H1 (cell line): ENCODE measurements around the gene DOCK3. TPM values are rescaled to one million over a fixed set of nuclear protein-coding genes. Genes with fewer than 3 reads are reported as not detected.

ENCODE experiments used
- CTCF ChIA-PET: fragments of 300-600 bp; sonication (Branson Sonifier 250); formaldehyde crosslinking; loops from one replicate; lab custom pipeline; 2021; ENCODE audit not compliant: partially characterized antibody; lab: Charles Lee
- POLR2A ChIA-PET: fragments of 300-600 bp; sonication (Branson Sonifier 250); formaldehyde crosslinking; loops from one replicate; lab custom pipeline; 2021; ENCODE audit warnings: inconsistent platforms; ENCODE audit not compliant: partially characterized antibody; lab: Charles Lee
- DNase-seq, 2 experiments: peaks; one replicate each; pipeline versions ENCODE4 v3.0.0 to v3.0.0-alpha.2; 2010 to 2022; ENCODE audit warnings: low spot score in 2 of 2, low read depth in 1 of 2, mixed read lengths in 1 of 2
- FAIRE-seq: peaks from 2 replicates; lab custom pipeline; 2011; peaks lifted over from hg19 to GRCh38; lab: Jason Lieb, UNC
- H2AFZ ChIP-seq: 2 replicates; pipeline ENCODE4 v1.8.1; 2012; ENCODE audit warnings: low read length, inconsistent platforms
- H2AK5ac ChIP-seq: 2 replicates; pipeline ENCODE4 v1.6.1; 2013; ENCODE audit warnings: low read depth, low read length
- H2BK120ac ChIP-seq: replicated peaks from 2 replicates; pipeline ENCODE3; 2013; ENCODE audit warnings: low read depth, low read length, inconsistent platforms
- H2BK12ac ChIP-seq: 2 replicates; pipeline ENCODE4 v1.6.1; 2013; ENCODE audit warnings: low read depth, low read length
- H2BK15ac ChIP-seq: 2 replicates; pipeline ENCODE4 v1.6.1; 2013; ENCODE audit warnings: low read length
- H2BK20ac ChIP-seq: 2 replicates; pipeline ENCODE4 v1.6.1; 2013; ENCODE audit warnings: low read length
- H2BK5ac ChIP-seq: 2 replicates; pipeline ENCODE4 v1.6.1; 2013; ENCODE audit warnings: low read depth, low read length
- H3K14ac ChIP-seq: 2 replicates; pipeline ENCODE4 v1.6.1; 2013; ENCODE audit warnings: inconsistent platforms; ENCODE audit not compliant: insufficient read length
- H3K18ac ChIP-seq: 2 replicates; pipeline ENCODE4 v1.6.1; 2013; ENCODE audit warnings: low read length; ENCODE audit errors: extremely low read depth
- H3K23ac ChIP-seq: 2 replicates; pipeline ENCODE4 v1.6.1; 2013; ENCODE audit warnings: inconsistent platforms; ENCODE audit not compliant: insufficient read length
- H3K23me2 ChIP-seq: 2 replicates; pipeline ENCODE4 v1.6.1; 2013; ENCODE audit warnings: low read depth, low read length
- H3K27ac ChIP-seq: 2 replicates; pipeline ENCODE4 v1.6.1; 2011; ENCODE audit warnings: low read depth, low read length, inconsistent platforms
- H3K27me3 ChIP-seq, 4 experiments: replicated peaks in 1 of 4; 1 replicate in 1 of 4; 2 replicates in 3 of 4; pipeline versions ENCODE4 v1.6.1 to v1.8.1; 2011 to 2013; ENCODE audit warnings: low read length in 3 of 4, mild to moderate bottlenecking in 3 of 4, inconsistent platforms in 2 of 4, mixed read lengths in 2 of 4, moderate library complexity in 1 of 4; ENCODE audit not compliant: control insufficient read depth in 3 of 4, insufficient read depth in 3 of 4; ENCODE audit errors: extremely low read depth in 1 of 4
- H3K36me3 ChIP-seq, 4 experiments: 2 replicates each; pipeline versions ENCODE4 v1.6.1 to v1.8.1; 2011 to 2013; ENCODE audit warnings: mild to moderate bottlenecking in 4 of 4, low read length in 3 of 4, moderate library complexity in 2 of 4, control low read depth in 1 of 4, inconsistent platforms in 1 of 4; ENCODE audit not compliant: insufficient read depth in 4 of 4, control insufficient read depth in 2 of 4
- H3K4ac ChIP-seq: replicated peaks from 2 replicates; pipeline ENCODE3; 2013; ENCODE audit warnings: low read length, low read depth, mixed read lengths, inconsistent platforms; ENCODE audit not compliant: insufficient read length
- H3K4me1 ChIP-seq, 4 experiments: replicated peaks in 1 of 4; 1 replicate in 1 of 4; 2 replicates in 3 of 4; pipeline versions ENCODE4 v1.6.1 to v1.8.1; 2011 to 2013; ENCODE audit warnings: low read length in 3 of 4, inconsistent platforms in 2 of 4, mixed read lengths in 1 of 4; ENCODE audit not compliant: insufficient read depth in 4 of 4, control insufficient read depth in 3 of 4
- H3K4me2 ChIP-seq, 2 experiments: 2 replicates each; pipeline versions ENCODE4 v1.6.1 to v1.8.1; 2011 to 2013; ENCODE audit warnings: low read depth in 2 of 2, low read length in 2 of 2, control low read depth in 1 of 2, inconsistent platforms in 1 of 2, mild to moderate bottlenecking in 1 of 2; ENCODE audit not compliant: insufficient read depth in 1 of 2
- H3K4me3 ChIP-seq, 4 experiments: fragments of 200-600, 300-600 bp in 1 of 4; sonication (generic), shearing (Covaris generic), sonication (Bioruptor Twin) in 1 of 4; 2 replicates each; pipeline versions ENCODE4 v1.5.1 to v1.8.1; 2011 to 2016; ENCODE audit warnings: low read length in 4 of 4, low read depth in 3 of 4, control low read depth in 2 of 4, inconsistent platforms in 2 of 4, mild to moderate bottlenecking in 2 of 4, mixed read lengths in 1 of 4, moderate library complexity in 1 of 4; ENCODE audit not compliant: insufficient read depth in 2 of 4; ENCODE audit errors: extremely low read depth in 1 of 4
- H3K56ac ChIP-seq: replicated peaks from 2 replicates; pipeline ENCODE3; 2013; ENCODE audit warnings: low read depth, mild to moderate bottlenecking, mixed read lengths, low read length, inconsistent platforms; ENCODE audit not compliant: insufficient read length
- H3K79me1 ChIP-seq: 2 replicates; pipeline ENCODE4 v1.6.1; 2013; ENCODE audit warnings: low read depth, low read length, control low read depth
- H3K79me2 ChIP-seq, 2 experiments: 2 replicates each; pipeline versions ENCODE4 v1.6.1 to v1.8.1; 2012 to 2013; ENCODE audit warnings: low read length in 2 of 2, mild to moderate bottlenecking in 2 of 2, inconsistent platforms in 1 of 2; ENCODE audit not compliant: insufficient read depth in 2 of 2, control insufficient read depth in 1 of 2
- H3K9ac ChIP-seq, 4 experiments: replicated peaks in 1 of 4; 1 replicate in 1 of 4; 2 replicates in 3 of 4; pipeline versions ENCODE4 v1.6.1 to v1.8.1; 2011 to 2013; ENCODE audit warnings: low read depth in 3 of 4, low read length in 3 of 4, control low read depth in 2 of 4, mild to moderate bottlenecking in 2 of 4, moderate library complexity in 2 of 4, inconsistent platforms in 1 of 4; ENCODE audit errors: extremely low read depth in 1 of 4
- H3K9me3 ChIP-seq, 2 experiments: 2 replicates each; pipeline versions ENCODE4 v1.6.1 to v1.8.1; 2012 to 2013; ENCODE audit warnings: mild to moderate bottlenecking in 2 of 2, moderate library complexity in 2 of 2, control low read depth in 1 of 2, inconsistent platforms in 1 of 2, low read depth in 1 of 2, low read length in 1 of 2, mixed read lengths in 1 of 2; ENCODE audit not compliant: insufficient read depth in 2 of 2
- H4K20me1 ChIP-seq, 2 experiments: replicated peaks in 1 of 2; 2 replicates each; pipeline versions ENCODE3 to v1.8.1; 2011 to 2013; ENCODE audit warnings: inconsistent platforms in 2 of 2, low read length in 2 of 2, mild to moderate bottlenecking in 1 of 2; ENCODE audit not compliant: insufficient read depth in 2 of 2, control insufficient read depth in 1 of 2
- H4K5ac ChIP-seq: 2 replicates; pipeline ENCODE4 v1.6.1; 2013; ENCODE audit warnings: low read length, low read depth, mixed read lengths, inconsistent platforms; ENCODE audit not compliant: insufficient read length
- H4K8ac ChIP-seq: 2 replicates; pipeline ENCODE4 v1.8.0; 2013; ENCODE audit warnings: mild to moderate bottlenecking, moderate library complexity, low read length, inconsistent platforms; ENCODE audit not compliant: insufficient read depth; ENCODE audit errors: extremely low read depth
- H4K91ac ChIP-seq: replicated peaks from 2 replicates; pipeline ENCODE3; 2013; ENCODE audit warnings: low read length, mixed read lengths, inconsistent platforms; ENCODE audit not compliant: insufficient read length
- CHD2 ChIP-seq: IDR thresholded peaks from 2 replicates; pipeline ENCODE4 v1.6.1; 2012; ENCODE audit warnings: low read length, improper control_type of control experiment
- WGBS, 2 experiments: shearing (Covaris generic) in 1 of 2; methylation state at CpG; one replicate each; pipeline versions ENCODE4 v1.1.6 to v1.1.7; 2013 to 2015; ENCODE audit warnings: low lambda C conversion rate in 2 of 2, mixed read lengths in 2 of 2, inconsistent platforms in 1 of 2, low coverage in 1 of 2, missing lambda C conversion rate in 1 of 2; ENCODE audit not compliant: insufficient replicate concordance in 2 of 2, insufficient coverage in 1 of 2, insufficient read length in 1 of 2; ENCODE audit errors: extremely low coverage in 1 of 2, missing lambda C conversion rate in 1 of 2; 5-methylcytosine and 5-hydroxymethylcytosine counted together
- polyA plus RNA-seq, 7 experiments: library from polyadenylated mRNA; depleted of rRNA in 3 of 7; stranded (reverse) in 5 of 7; unstranded in 2 of 7; fragments of >200 nt in 5 of 7; fragments of 200-250 nt in 2 of 7; gene quantifications; 1 replicate in 5 of 7; 2 replicates in 1 of 7; 4 replicates in 1 of 7; pipeline versions ENCODE4 v1.2.1 to v1.2.3, GENCODE V29; 2011 to 2013; ENCODE audit warnings: missing spikeins in 2 of 7, mixed read lengths in 2 of 7
- total RNA-seq: library from RNA; stranded (reverse); fragmentation: NEBNext Ultra II Directional; extraction: Animal tissue kit (Norgen Biotek cat#: 25700); gene quantifications from 2 replicates; pipeline ENCODE4 v1.2.1, GENCODE V29; 2021

The DOCK3 gene
- total and polyA plus RNA-seq, 2 of the 8 experiments (the other 6 are each of a cell fraction or from before 2014, with no cell fraction given): 2.7 to 5.0 TPM

DNA sequence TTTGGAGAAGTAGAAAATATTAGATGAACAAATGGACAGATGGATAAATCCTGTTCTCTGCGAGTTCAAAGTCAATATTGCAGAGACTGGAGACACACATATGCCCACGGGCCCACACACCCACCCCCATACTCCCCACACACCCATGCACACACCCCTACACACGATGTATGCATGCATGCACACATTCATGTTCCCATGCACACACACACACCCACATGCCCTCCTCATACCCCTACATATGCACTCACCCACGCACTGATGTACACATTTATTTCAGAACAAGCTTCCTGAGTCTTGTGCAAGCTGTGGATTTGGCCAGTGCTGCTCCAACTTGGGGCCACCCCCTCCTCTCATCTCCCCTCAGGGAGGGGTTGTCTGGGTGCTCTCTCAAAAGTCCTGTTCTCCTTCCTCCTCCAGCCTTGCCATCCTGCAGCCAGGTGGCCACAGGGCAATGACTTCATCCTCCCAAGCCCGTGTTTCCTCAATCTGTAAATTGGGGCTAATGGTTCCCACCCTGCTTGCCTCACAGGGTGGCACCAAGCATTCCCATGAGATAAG is 41.4 kb upstream of the DOCK3 start:
- Histone ChIP-seq H3K9me3 (no peaks in the 10 kb centered on the region), H2BK120ac (no peak overlapping the region), H3K79me1 (peaks cover 12% of the 10 kb centered on the region; the same call in 1 of the 2 replicates), H3K18ac (no peak overlapping the region), H4K8ac (no peak overlapping the region), H3K4me3 (no peak overlapping the region), H3K56ac (no peak overlapping the region), H2BK5ac (no peak overlapping the region), H3K79me2 (peaks cover 0 to 32% of the 10 kb centered on the region in 2 experiments; a peak in 1 of 4 replicates), H3K14ac (no peak overlapping the region), H4K91ac (no peak overlapping the region)
- POLR2A ChIA-PET: interaction anchor here (1.3 to 2.8 kb wide), 3 partner anchors 16 to 21 kb away, joined by 3 to 9 read pairs (median 8); partner anchors contain the start of gene MAPKAPK3
- CTCF ChIA-PET: interaction anchor here (0.5 to 63.8 kb wide), 5 partner anchors 12 to 1340 kb away, joined by 3 to 1262 read pairs (median 863); partner anchors contain the start of genes C3orf18, CISH, DOCK3 and HEMK1
- no peak for DNase-seq
- 91% methylated on average over 5 of the region's 5 CpGs; no CpG with 5 or more reads in 1 of the 2 experiments for WGBS, 2 experiments
- no peak for TF ChIP-seq CHD2
- TF ChIP-seq, all 59 proteins: peak for 0
- no peak overlapping the region for H3K4ac ChIP-seq
- no peak overlapping the region for H2BK12ac ChIP-seq
- no peaks in the 10 kb centered on the region for H3K27me3 ChIP-seq
- peaks cover under 1 to 14% of the 10 kb centered on the region in 2 experiments for H4K20me1 ChIP-seq
- peaks cover 0 to 14% (median 11%) of the 10 kb centered on the region in 4 experiments; a peak in 6 of 7 replicates for H3K4me1 ChIP-seq
- H3K9ac ChIP-seq: no peak overlapping the region
- H3K36me3 ChIP-seq: no peaks in the 10 kb centered on the region
- no peak overlapping the region for H2AFZ ChIP-seq
- H3K23ac ChIP-seq: no peak overlapping the region
- H2BK20ac ChIP-seq: no peak overlapping the region
- H4K5ac ChIP-seq: no peak overlapping the region
- no peak overlapping the region for H3K4me2 ChIP-seq
- FAIRE-seq: no peak
- no peak overlapping the region for H2BK15ac ChIP-seq
- no peak overlapping the region for H3K27ac ChIP-seq
- H3K23me2 ChIP-seq: 0 out of 2 replicates have a peak, but pooled peaks cover 1% of the 10 kb centered on the region
- no peak overlapping the region for H2AK5ac ChIP-seq
